Omental fat pad (tissue), 4 donors: ENCODE measurements around the gene DOCK9. TPM values are rescaled to one million over a fixed set of nuclear protein-coding genes. Genes with fewer than 3 reads are reported as not detected.

ENCODE experiments used
- ATAC-seq: fragments of 150-250 bp; one replicate; pipeline ENCODE4 v1.9.1; 2016; ENCODE audit warnings: mild to moderate bottlenecking, moderate library complexity; ENCODE audit not compliant: low FRiP score
- DNase-seq: peaks from one replicate; pipeline ENCODE4 v3.0.0-alpha.2; 2019; ENCODE audit warnings: low spot score
- CTCF ChIP-seq, 3 donors: fragments of 450-650 bp; IDR thresholded peaks; one replicate each; pipeline ENCODE4 v1.5.1; 2016 to 2017; ENCODE audit warnings: antibody characterized with exemption in 3 of 3, mild to moderate bottlenecking in 3 of 3, moderate library complexity in 2 of 3
- total RNA-seq, 4 donors: library from RNA; depleted of rRNA; stranded (reverse); fragments of >200 nt; gene quantifications; one replicate each; pipeline ENCODE4 v1.1.0, GENCODE V29; 2016

DOCK9 gene
- total RNA-seq, 4 donors from 2014 or later = 94.4 to 364 (median 145) TPM

- no peak for ATAC-seq
- DNase-seq = no peak
- TF ChIP-seq CTCF (IDR thresholded peaks at IDR 0.05) = no peak
These were observed 173.5 kb downstream of the DOCK9 start for GRCh38 chr13:98804336-98804855.

GRCh38 chr13:98803921-98804320 lies 173.9 kb downstream of the DOCK9 start:
- ATAC-seq = no peak
- no peak for TF ChIP-seq CTCF (IDR thresholded peaks at IDR 0.05)
- DNase-seq = no peak

GRCh38 chr13:98803111-98803561 lies 174.7 kb downstream of the DOCK9 start:
- TF ChIP-seq CTCF (IDR thresholded peaks at IDR 0.05) = no peak
- no peak for DNase-seq
- no peak for ATAC-seq

- TF ChIP-seq CTCF (IDR thresholded peaks at IDR 0.05) = no peak
- DNase-seq = no peak
- ATAC-seq = no peak
These were observed 175.3 kb downstream of the DOCK9 start for GRCh38 chr13:98802559-98802958.

- DNase-seq (no peak), ATAC-seq (no peak)
- TF ChIP-seq CTCF (IDR thresholded peaks at IDR 0.05) = no peak
These were observed 176.0 kb downstream of the DOCK9 start for GRCh38 chr13:98801626-98802418.

- TF ChIP-seq CTCF (IDR thresholded peaks at IDR 0.05) = no peak
- no peak for ATAC-seq
- DNase-seq = no peak
These were observed 177.8 kb downstream of the DOCK9 start for GRCh38 chr13:98800078-98800477.
